Measurements from ENCODE around the gene MARK3.

The MARK3 gene

GRCh38 chr14:103443111-103443510 is 57.9 kb downstream of the MARK3 start:
- no peak for DNase-seq

- no peak for DNase-seq
Measured at GRCh38 chr14:103444837-103445524, 59.8 kb downstream of the MARK3 start.

GRCh38 chr14:103445806-103446205 is 60.6 kb downstream of the MARK3 start:
- no peak for DNase-seq

GRCh38 chr14:103448097-103448496 is 62.9 kb downstream of the MARK3 start:
- DNase-seq = no peak

- no peak for DNase-seq
Measured at GRCh38 chr14:103449634-103450161, 64.5 kb downstream of the MARK3 start.

- DNase-seq = no peak
Measured at GRCh38 chr14:103450416-103450815, 65.2 kb downstream of the MARK3 start.

GRCh38 chr14:103451401-103451800 is 66.2 kb downstream of the MARK3 start:
- DNase-seq = no peak

- no peak for DNase-seq
Measured at GRCh38 chr14:103453791-103454190, 68.6 kb downstream of the MARK3 start.

GRCh38 chr14:103456167-103456835 is 71.1 kb downstream of the MARK3 start:
- no peak for DNase-seq

- no peak for DNase-seq
Measured at GRCh38 chr14:103460415-103460814, 75.2 kb downstream of the MARK3 start.

GRCh38 chr14:103463149-103463548 is 77.9 kb downstream of the MARK3 start:
- DNase-seq = no peak

- no peak for DNase-seq
Measured at GRCh38 chr14:103463851-103464250, 78.6 kb downstream of the MARK3 start.

GRCh38 chr14:103472939-103473338 is 87.7 kb downstream of the MARK3 start:
- no peak for DNase-seq

- DNase-seq = no peak
Measured at GRCh38 chr14:103474893-103475292, 89.7 kb downstream of the MARK3 start.

GRCh38 chr14:103476065-103476464 is 90.8 kb downstream of the MARK3 start:
- DNase-seq = no peak

- DNase-seq = no peak
Measured at GRCh38 chr14:103476631-103477030, 91.4 kb downstream of the MARK3 start.

- no peak for DNase-seq
Measured at GRCh38 chr14:103480595-103480994, 95.4 kb downstream of the MARK3 start.

GRCh38 chr14:103483600-103483999 is 98.4 kb downstream of the MARK3 start:
- no peak for DNase-seq

- no peak for DNase-seq
Measured at GRCh38 chr14:103485504-103485903, 100.3 kb downstream of the MARK3 start.

GRCh38 chr14:103488071-103488470 is 102.9 kb downstream of the MARK3 start:
- no peak for DNase-seq

GRCh38 chr14:103488960-103489359 is 103.7 kb downstream of the MARK3 start:
- no peak for DNase-seq

GRCh38 chr14:103489621-103490020 is 104.4 kb downstream of the MARK3 start:
- no peak for DNase-seq

GRCh38 chr14:103491691-103492090 is 106.5 kb downstream of the MARK3 start:
- DNase-seq = no peak

- DNase-seq = no peak
Measured at GRCh38 chr14:103492156-103492925, 107.1 kb downstream of the MARK3 start.

All from activated CD4-positive, alpha-beta T cell treated with anti-CD3 and anti-CD28 coated beads, Interleukin-2, amount 50 U/mL, for 4 hours (primary cell).